GF-D8 (cell line): Measurements from ENCODE around the gene RNASE12.
A peak's percentile ranks its signal among the peaks of the same experiment; 100 is the strongest.
"Not testable (repeated sequence)": the region's sequence is repeated elsewhere in the genome, so short reads cannot be mapped to it uniquely, and the experiment has no call there.

Experiments used
- DNase-seq: peaks from one replicate; lab custom pipeline; 2025; lab: John Stamatoyannopoulos, UW

RNASE12 gene

GRCh38 chr14:20613094-20614037, 22.2 kb upstream of the RNASE12 start:
- peak; percentile 89 for DNase-seq

GRCh38 chr14:20612403-20612802, 21.2 kb upstream of the RNASE12 start:
- no peak for DNase-seq

GRCh38 chr14:20611277-20611676, 20.1 kb upstream of the RNASE12 start:
- DNase-seq = no peak

GRCh38 chr14:20610002-20610765, 19.0 kb upstream of the RNASE12 start:
- DNase-seq = peak; percentile 50

- DNase-seq = peak; percentile 74
Measured at GRCh38 chr14:20609215-20610001, 18.2 kb upstream of the RNASE12 start.

GRCh38 chr14:20608383-20609110, 17.4 kb upstream of the RNASE12 start:
- DNase-seq = no peak

GRCh38 chr14:20607617-20608016, 16.4 kb upstream of the RNASE12 start:
- no peak for DNase-seq

GRCh38 chr14:20606902-20607242, 15.7 kb upstream of the RNASE12 start:
- no peak for DNase-seq

GRCh38 chr14:20606190-20606901, 15.2 kb upstream of the RNASE12 start:
- no peak for DNase-seq

- no peak for DNase-seq
Measured at GRCh38 chr14:20603813-20604690, 12.9 kb upstream of the RNASE12 start.

- DNase-seq = no peak
Measured at GRCh38 chr14:20602583-20602982, 11.4 kb upstream of the RNASE12 start.

- no peak for DNase-seq
Measured at GRCh38 chr14:20601522-20601921, 10.3 kb upstream of the RNASE12 start.

- DNase-seq = no peak
Measured at GRCh38 chr14:20597108-20597507, 5.9 kb upstream of the RNASE12 start.

- DNase-seq = not testable (repeated sequence)
Measured at GRCh38 chr14:20595726-20596125, 4.5 kb upstream of the RNASE12 start.

GRCh38 chr14:20592574-20592973, 1.4 kb upstream of the RNASE12 start:
- no peak for DNase-seq

- no peak for DNase-seq
Measured at GRCh38 chr14:20587489-20588154, 3.6 kb downstream of the RNASE12 start, which contains the start of gene RNASE11. RNASE11 (minus strand) TSS chr14:20588001.

- no peak for DNase-seq
Measured at GRCh38 chr14:20583908-20584307, 7.3 kb downstream of the RNASE12 start.

- DNase-seq = no peak
Measured at GRCh38 chr14:20583142-20583541, 8.0 kb downstream of the RNASE12 start.

- DNase-seq = no peak
Measured at GRCh38 chr14:20580242-20580641, 10.9 kb downstream of the RNASE12 start.
